HEK293T (cell line): ENCODE results near the gene CEACAM4.

Experiments
- CTCF ChIA-PET: fragments of 350-600 bp; formaldehyde crosslinking; extraction: SDS; loops from one replicate; lab custom pipeline; 2021; ENCODE audit warnings: antibody characterized with exemption, inconsistent platforms; lab: Yijun Ruan, JAX
- POLR2A ChIA-PET: fragments of 350-600 bp; formaldehyde crosslinking; extraction: SDS; loops from one replicate; lab custom pipeline; 2020; ENCODE audit warnings: antibody characterized with exemption, inconsistent platforms; lab: Yijun Ruan, JAX
- DNase-seq: peaks from one replicate; pipeline ENCODE4 v3.0.0; 2012; ENCODE audit warnings: mixed read lengths; ENCODE audit errors: extremely low spot score
- ARNT ChIP-seq: fragments of 450-650 bp; IDR thresholded peaks from 2 replicates; pipeline ENCODE4 v1.6.1; 2017; ENCODE audit warnings: mild to moderate bottlenecking
- BHLHE40 ChIP-seq: fragments of 450-650 bp; IDR thresholded peaks from 2 replicates; pipeline ENCODE4 v1.6.1; 2016; ENCODE audit warnings: mild to moderate bottlenecking, moderate library complexity, borderline replicate concordance
- CTBP1 ChIP-seq: fragments of 450-650 bp; IDR thresholded peaks from 2 replicates; pipeline ENCODE4 v1.6.1; 2016; ENCODE audit warnings: borderline replicate concordance
- ELF4 ChIP-seq: fragments of 450-650 bp; IDR thresholded peaks from 2 replicates; pipeline ENCODE4 v1.6.1; 2017; ENCODE audit warnings: antibody characterized with exemption
- FOXA1 ChIP-seq: fragments of 450-650 bp; IDR thresholded peaks from 2 replicates; pipeline ENCODE4 v1.6.1; 2016; ENCODE audit warnings: mild to moderate bottlenecking
- FOXK2 ChIP-seq: fragments of 450-650 bp; IDR thresholded peaks from 2 replicates; pipeline ENCODE4 v1.6.1; 2016; ENCODE audit warnings: mild to moderate bottlenecking
- FOXM1 ChIP-seq: fragments of 450-650 bp; IDR thresholded peaks from 2 replicates; pipeline ENCODE4 v1.6.1; 2017; ENCODE audit warnings: mild to moderate bottlenecking, borderline replicate concordance
- HDGF ChIP-seq: fragments of 450-650 bp; IDR thresholded peaks from 2 replicates; pipeline ENCODE4 v1.6.1; 2017; ENCODE audit warnings: antibody characterized with exemption, borderline replicate concordance
- L3MBTL2 ChIP-seq: fragments of 450-650 bp; conservative IDR thresholded peaks from 2 replicates; pipeline ENCODE4 v1.6.1; 2016; ENCODE audit warnings: mild to moderate bottlenecking
- LEF1 ChIP-seq: fragments of 450-650 bp; IDR thresholded peaks from 2 replicates; pipeline ENCODE4 v1.6.1; 2017; ENCODE audit warnings: mild to moderate bottlenecking, borderline replicate concordance
- NFRKB ChIP-seq: fragments of 450-650 bp; IDR thresholded peaks from 2 replicates; pipeline ENCODE4 v1.6.1; 2016; ENCODE audit warnings: mild to moderate bottlenecking, moderate library complexity
- SP1 ChIP-seq: fragments of 450-650 bp; IDR thresholded peaks from 2 replicates; pipeline ENCODE4 v1.6.1; 2017
- SUZ12 ChIP-seq: fragments of 450-650 bp; IDR thresholded peaks from 2 replicates; pipeline ENCODE4 v1.6.1; 2016; ENCODE audit warnings: mild to moderate bottlenecking
- TARDBP ChIP-seq: fragments of 450-650 bp; IDR thresholded peaks from 2 replicates; pipeline ENCODE4 v1.6.1; 2016
- ZNF384 ChIP-seq: fragments of 450-650 bp; IDR thresholded peaks from 2 replicates; pipeline ENCODE4 v1.6.1; 2016
- TF ChIP-seq, protein P1 (sequence below): fragments of 450-650 bp; IDR thresholded peaks from 2 replicates; pipeline ENCODE4 v1.6.1; 2016

Gene CEACAM4

DNA sequence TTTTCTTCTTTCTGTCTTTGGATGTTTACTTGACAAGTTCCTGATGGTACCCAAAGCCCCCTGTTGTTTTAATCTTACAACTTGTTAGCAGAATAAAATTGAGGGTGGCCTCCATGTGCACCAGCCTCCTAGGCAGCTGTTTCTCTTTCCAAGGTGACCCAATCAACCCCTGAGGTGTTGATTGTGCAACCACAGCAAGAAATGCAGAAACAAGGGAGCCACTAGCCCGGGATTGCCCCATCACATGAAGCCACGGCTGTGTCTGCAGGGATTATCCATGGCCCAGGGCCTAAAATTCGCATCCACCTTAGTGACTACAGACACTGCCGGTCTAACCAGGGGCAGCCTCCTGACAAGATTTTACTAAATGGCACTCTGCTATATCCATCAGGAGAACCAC, 14.4 kb downstream of the CEACAM4 start:
- CTCF ChIA-PET = no interaction called here
- POLR2A ChIA-PET = no interaction called here
- DNase-seq = no peak
- TF ChIP-seq FOXK2 (no peak), ELF4 (no peak), NFRKB (no peak), CTBP1 (no peak), SUZ12 (no peak), TARDBP (no peak), HDGF (no peak), FOXM1 (no peak), BHLHE40 (no peak), FOXA1 (no peak), L3MBTL2 (no peak), LEF1 (no peak), SP1 (no peak), ZNF384 (no peak)
- TF ChIP-seq, protein P1, sequence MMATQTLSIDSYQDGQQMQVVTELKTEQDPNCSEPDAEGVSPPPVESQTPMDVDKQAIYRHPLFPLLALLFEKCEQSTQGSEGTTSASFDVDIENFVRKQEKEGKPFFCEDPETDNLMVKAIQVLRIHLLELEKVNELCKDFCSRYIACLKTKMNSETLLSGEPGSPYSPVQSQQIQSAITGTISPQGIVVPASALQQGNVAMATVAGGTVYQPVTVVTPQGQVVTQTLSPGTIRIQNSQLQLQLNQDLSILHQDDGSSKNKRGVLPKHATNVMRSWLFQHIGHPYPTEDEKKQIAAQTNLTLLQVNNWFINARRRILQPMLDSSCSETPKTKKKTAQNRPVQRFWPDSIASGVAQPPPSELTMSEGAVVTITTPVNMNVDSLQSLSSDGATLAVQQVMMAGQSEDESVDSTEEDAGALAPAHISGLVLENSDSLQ = no peak

DNA sequence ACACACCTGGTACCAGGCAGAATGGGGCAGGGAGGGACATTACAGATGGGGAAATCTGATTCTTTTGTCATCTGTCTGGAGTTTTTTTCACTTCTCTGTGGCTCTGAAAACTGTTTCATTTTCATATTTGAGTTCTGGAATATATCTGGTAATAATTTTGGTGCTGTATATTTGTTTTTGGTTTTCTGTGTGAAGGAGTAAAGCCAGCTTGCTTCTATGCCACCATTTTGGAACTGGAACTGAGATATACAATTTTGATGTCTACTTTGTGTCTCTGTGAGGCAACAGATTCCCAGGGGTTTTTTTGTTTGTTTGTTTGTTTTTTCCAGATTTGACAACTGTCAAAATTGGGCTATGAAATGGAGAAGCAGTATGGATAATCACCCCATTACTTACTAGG, 16.1 kb downstream of the CEACAM4 start:
- DNase-seq = no peak
- TF ChIP-seq ARNT (no peak), BHLHE40 (no peak), SUZ12 (no peak), NFRKB (no peak), LEF1 (no peak), TARDBP (no peak), HDGF (no peak), FOXA1 (no peak), CTBP1 (no peak), FOXM1 (no peak), FOXK2 (no peak), L3MBTL2 (no peak)
- CTCF ChIA-PET = no interaction called here
- POLR2A ChIA-PET = no interaction called here

DNA sequence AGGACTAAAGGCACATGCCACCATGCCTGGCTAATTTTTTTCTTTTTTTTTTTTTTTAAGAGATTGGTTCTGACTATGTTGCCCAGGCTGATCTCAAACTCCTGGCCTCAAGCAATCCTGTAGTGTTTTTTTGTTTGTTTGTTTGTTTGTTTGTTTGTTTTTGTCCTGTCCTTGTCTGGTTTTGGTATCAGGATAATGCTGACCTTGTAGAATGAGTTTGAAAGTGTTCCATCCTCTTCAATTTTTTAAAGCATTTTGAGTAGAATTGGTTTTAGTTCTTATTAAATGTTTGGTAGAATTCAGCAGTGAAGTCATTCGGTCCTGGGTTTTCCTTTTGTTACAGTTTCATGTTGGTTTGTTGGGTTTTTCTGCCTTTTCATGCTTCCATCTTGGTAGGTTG, 19.2 kb downstream of the CEACAM4 start:
- TF ChIP-seq SUZ12 = no peak
- no peak for TF ChIP-seq FOXK2
- no peak for TF ChIP-seq FOXA1
- no peak for TF ChIP-seq SP1
- no peak for TF ChIP-seq ELF4
- no peak for TF ChIP-seq NFRKB
- CTCF ChIA-PET = no interaction called here
- POLR2A ChIA-PET = no interaction called here
- DNase-seq = no peak

DNA sequence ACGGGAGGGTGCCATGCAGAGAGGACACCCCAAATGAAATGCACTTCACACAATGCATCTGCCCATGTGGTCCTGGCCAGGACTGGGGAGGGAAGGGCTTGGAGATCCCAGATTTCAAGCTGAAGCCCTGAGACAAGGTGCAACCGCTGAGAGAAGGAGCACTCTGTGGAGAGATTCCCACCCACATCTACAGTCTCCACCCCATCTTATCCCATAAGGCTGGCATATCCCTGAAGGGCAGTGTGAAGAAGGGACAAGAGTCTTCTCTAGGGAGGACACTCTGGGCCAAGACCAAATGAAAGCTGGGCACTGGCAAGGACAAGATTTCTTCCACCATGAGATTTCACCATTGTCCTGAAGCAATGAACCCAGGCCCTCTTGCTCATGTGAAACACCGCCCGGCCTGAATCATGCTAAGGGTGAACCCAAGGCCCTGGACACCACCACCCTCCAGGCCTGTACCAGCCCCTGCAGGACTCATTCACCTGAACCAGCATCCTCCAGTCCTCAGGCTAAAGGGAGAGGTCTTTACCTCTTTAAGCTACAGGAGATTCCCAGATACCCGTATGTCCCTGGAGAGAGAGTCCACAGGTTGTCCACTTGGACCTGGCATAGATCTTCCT, 20.5 kb downstream of the CEACAM4 start:
- POLR2A ChIA-PET = no interaction called here
- CTCF ChIA-PET = interaction anchor here (0.6 kb wide), 1 partner anchor 981 kb away, joined by 3 read pairs; no protein-coding TSS in a partner anchor
- TF ChIP-seq, protein P1 = no peak
- no peak for TF ChIP-seq ELF4
- TF ChIP-seq TARDBP = no peak
- TF ChIP-seq SP1 = no peak
- TF ChIP-seq FOXM1 = no peak
- no peak for TF ChIP-seq L3MBTL2
- no peak for TF ChIP-seq SUZ12
- no peak for TF ChIP-seq CTBP1
- no peak for TF ChIP-seq NFRKB
- TF ChIP-seq ARNT = no peak
- TF ChIP-seq LEF1 = no peak
- no peak for TF ChIP-seq FOXA1
- TF ChIP-seq HDGF = no peak
- no peak for TF ChIP-seq FOXK2
- no peak for TF ChIP-seq ZNF384
- no peak for TF ChIP-seq BHLHE40
- DNase-seq = no peak

DNA sequence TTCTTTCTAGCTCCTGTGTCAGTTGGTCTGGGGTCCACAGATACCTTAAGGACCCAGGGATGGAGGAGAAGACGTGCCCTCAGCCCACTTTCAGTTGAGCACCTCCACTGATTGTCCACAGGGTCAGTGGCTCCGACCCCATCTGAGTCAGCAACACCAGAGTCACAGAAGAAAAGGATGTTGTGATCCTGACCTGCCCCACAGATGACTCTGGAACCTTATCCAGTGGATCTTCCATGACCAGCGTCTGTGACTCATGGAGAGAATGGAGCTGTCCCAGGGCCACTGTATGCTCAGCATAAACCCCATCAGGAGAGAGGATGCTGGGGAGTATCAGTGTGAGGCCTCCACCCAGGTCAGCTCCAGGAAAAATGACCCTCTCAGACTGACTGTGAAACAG, 22.0 kb downstream of the CEACAM4 start:
- ChIA-PET CTCF (interaction anchor here (0.6 kb wide), 1 partner anchor 1660 kb away, joined by 3 read pairs; no protein-coding TSS in a partner anchor), POLR2A (no interaction called here)
- DNase-seq = no peak
- no peak for TF ChIP-seq SUZ12
- no peak for TF ChIP-seq TARDBP
- no peak for TF ChIP-seq LEF1
- no peak for TF ChIP-seq BHLHE40
- TF ChIP-seq ARNT = no peak
- no peak for TF ChIP-seq L3MBTL2
- no peak for TF ChIP-seq ZNF384

DNA sequence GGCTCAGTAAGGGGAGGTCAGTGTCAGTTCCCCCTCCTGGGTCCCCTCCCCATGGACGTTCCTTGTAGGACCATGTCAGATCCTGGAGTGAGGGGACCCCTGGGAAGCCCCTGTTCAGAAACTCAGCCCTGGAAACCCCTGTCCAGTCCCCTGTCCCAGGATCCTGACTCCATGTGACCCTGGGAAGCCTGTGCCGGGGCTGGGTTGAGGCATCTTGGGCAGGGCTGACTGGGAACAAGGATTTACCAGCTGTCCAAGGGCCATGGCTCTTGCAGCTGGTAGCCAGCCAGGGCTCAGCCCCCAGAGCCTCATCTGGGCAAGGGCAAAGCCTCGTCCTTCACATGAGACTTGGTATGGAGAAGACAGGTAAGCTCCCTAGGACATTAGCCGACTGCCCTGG, 25.1 kb downstream of the CEACAM4 start:
- ChIA-PET POLR2A (no interaction called here), CTCF (no interaction called here)
- no peak for DNase-seq
- no peak for TF ChIP-seq FOXM1
- TF ChIP-seq FOXK2 = no peak
- no peak for TF ChIP-seq CTBP1
- no peak for TF ChIP-seq HDGF
- no peak for TF ChIP-seq FOXA1
- no peak for TF ChIP-seq LEF1
- TF ChIP-seq SP1 = no peak
- TF ChIP-seq TARDBP = no peak
- no peak for TF ChIP-seq NFRKB
- TF ChIP-seq SUZ12 = no peak
- TF ChIP-seq ARNT = no peak
- no peak for TF ChIP-seq ELF4
- TF ChIP-seq, protein P1 = no peak
- no peak for TF ChIP-seq ZNF384
- TF ChIP-seq BHLHE40 = no peak
- no peak for TF ChIP-seq L3MBTL2
